CD14-positive monocyte (primary cell): ENCODE results near the gene RDH13. TPM values are rescaled to one million over a fixed set of nuclear protein-coding genes. Genes with fewer than 3 reads are reported as not detected.
A peak's percentile ranks its signal among the peaks of the same experiment; 100 is the strongest.

Experiments
- DNase-seq, 3 donors: peaks; one replicate each; pipeline ENCODE4 v3.0.0-alpha.2; 2011 to 2022
- H2AFZ ChIP-seq: 2 replicates; pipeline ENCODE4 v1.6.0; 2012; ENCODE audit warnings: mild to moderate bottlenecking, low read depth, low read length, inconsistent platforms; ENCODE audit not compliant: insufficient read depth, poor library complexity, severe bottlenecking
- H3K27ac ChIP-seq, 2 donors: 1 replicate in 1 of 2; 2 replicates in 1 of 2; pipeline ENCODE4 v1.5.1; 2012 to 2013; ENCODE audit warnings: low read length in 2 of 2, control low read depth in 1 of 2, inconsistent platforms in 1 of 2, low read depth in 1 of 2, mild to moderate bottlenecking in 1 of 2
- H3K27me3 ChIP-seq, 2 donors: one replicate each; pipeline versions ENCODE4 v1.6.0 to v1.6.1; 2011 to 2013; ENCODE audit warnings: low read length in 2 of 2; ENCODE audit not compliant: control insufficient read depth in 2 of 2, insufficient read depth in 2 of 2
- H3K36me3 ChIP-seq, 2 donors: replicated peaks in 1 of 2; 1 replicate in 1 of 2; 2 replicates in 1 of 2; pipeline versions ENCODE4 v1.5.1 to v1.6.1; 2012 to 2013; ENCODE audit warnings: low read length in 2 of 2, control low read depth in 1 of 2, inconsistent platforms in 1 of 2, mild to moderate bottlenecking in 1 of 2; ENCODE audit not compliant: insufficient read depth in 2 of 2, control insufficient read depth in 1 of 2
- H3K4me1 ChIP-seq, 2 donors: 1 replicate in 1 of 2; 2 replicates in 1 of 2; pipeline versions ENCODE4 v1.5.1 to v1.6.1; 2012 to 2013; ENCODE audit warnings: low read length in 2 of 2, control low read depth in 1 of 2, inconsistent platforms in 1 of 2, mild to moderate bottlenecking in 1 of 2, moderate library complexity in 1 of 2; ENCODE audit not compliant: insufficient read depth in 2 of 2, control insufficient read depth in 1 of 2
- H3K4me2 ChIP-seq: replicated peaks from 2 replicates; pipeline ENCODE3; 2012; ENCODE audit warnings: low read length, moderate library complexity, mild to moderate bottlenecking; ENCODE audit not compliant: poor library complexity, severe bottlenecking; ENCODE audit errors: extremely low read depth
- H3K4me3 ChIP-seq, 3 experiments: fragments of 200-600 bp in 1 of 3; sonication (generic) in 1 of 3; replicated peaks in 1 of 3; 1 replicate in 2 of 3; 2 replicates in 1 of 3; pipeline ENCODE4 v1.5.1; 2011 to 2013; ENCODE audit warnings: low read length in 3 of 3, mild to moderate bottlenecking in 3 of 3, control low read depth in 2 of 3, low read depth in 2 of 3, inconsistent platforms in 1 of 3, moderate library complexity in 1 of 3
- H3K79me2 ChIP-seq: 2 replicates; pipeline ENCODE4 v1.6.0; 2012; ENCODE audit warnings: mild to moderate bottlenecking, control low read depth, inconsistent platforms, low read length, moderate library complexity; ENCODE audit not compliant: insufficient read depth
- H3K9ac ChIP-seq: 2 replicates; pipeline ENCODE4 v1.6.0; 2017; ENCODE audit warnings: low read length, mild to moderate bottlenecking; ENCODE audit not compliant: insufficient read depth, poor library complexity, severe bottlenecking
- H3K9me3 ChIP-seq, 2 donors: replicated peaks in 1 of 2; 1 replicate in 1 of 2; 2 replicates in 1 of 2; pipeline versions ENCODE4 v1.5.1 to v1.6.1; 2012 to 2013; ENCODE audit warnings: low read length in 2 of 2, control low read depth in 1 of 2; ENCODE audit not compliant: control insufficient read depth in 1 of 2, insufficient read depth in 1 of 2
- H4K20me1 ChIP-seq: 2 replicates; pipeline ENCODE4 v1.6.0; 2012; ENCODE audit warnings: mild to moderate bottlenecking, low read length, control low read depth, moderate library complexity; ENCODE audit not compliant: insufficient read depth
- H3K27ac Mint-ChIP-seq, 7 donors: one replicate each; pipeline ENCODE4 v1.8.0; 2020; ENCODE audit warnings: mild to moderate bottlenecking in 7 of 7, mixed read lengths in 7 of 7, moderate library complexity in 6 of 7, inconsistent platforms in 2 of 7
- H3K27me3 Mint-ChIP-seq, 3 donors: one replicate each; pipeline ENCODE4 v1.8.0; 2021 to 2022; ENCODE audit warnings: low read depth in 3 of 3, mild to moderate bottlenecking in 3 of 3, mixed read lengths in 3 of 3, moderate library complexity in 3 of 3, inconsistent platforms in 1 of 3
- H3K36me3 Mint-ChIP-seq, 2 donors: one replicate each; pipeline ENCODE4 v1.8.0; 2020; ENCODE audit warnings: mixed read lengths in 2 of 2, inconsistent platforms in 1 of 2, mild to moderate bottlenecking in 1 of 2
- H3K4me1 Mint-ChIP-seq: one replicate; pipeline ENCODE4 v1.8.0; 2020; ENCODE audit warnings: mild to moderate bottlenecking, mixed read lengths
- H3K4me3 Mint-ChIP-seq, 2 donors: one replicate each; pipeline ENCODE4 v1.8.0; 2020; ENCODE audit warnings: mild to moderate bottlenecking in 2 of 2, mixed read lengths in 2 of 2, moderate library complexity in 1 of 2
- H3K9me3 Mint-ChIP-seq, 7 donors: one replicate each; pipeline ENCODE4 v1.8.0; 2020 to 2022; ENCODE audit warnings: mixed read lengths in 7 of 7, mild to moderate bottlenecking in 6 of 7, moderate library complexity in 6 of 7, inconsistent platforms in 2 of 7
- CTCF ChIP-seq: fragments of 200-600 bp; IDR thresholded peaks from one replicate; pipeline ENCODE4 v1.8.0; 2022; ENCODE audit warnings: antibody characterized with exemption, mild to moderate bottlenecking
- WGBS: methylation state at CpG from one replicate; pipeline ENCODE4 v1.1.5; 2013; ENCODE audit warnings: missing lambda C conversion rate; ENCODE audit not compliant: insufficient coverage; 5-methylcytosine and 5-hydroxymethylcytosine counted together
- intact Hi-C, 2 donors: fragments of 100-400 bp; cut with micrococcal nuclease; formaldehyde crosslinking; loops; one replicate each; pipeline versions ENCODE4 v1.15.0 to v1.15.1; 2023
- polyA plus RNA-seq, 3 donors: library from polyadenylated mRNA; depleted of rRNA in 1 of 3; unstranded in 2 of 3; stranded (reverse) in 1 of 3; fragments of 300-500 nt in 2 of 3; fragments of >200 nt in 1 of 3; fragmentation: Illumina TruSeq in 2 of 3; gene quantifications; 1 replicate in 2 of 3; 2 replicates in 1 of 3; pipeline ENCODE4 v1.2.3, GENCODE V29; 2012 to 2021

Gene RDH13
- polyA plus RNA-seq, 3 donors, result 1.6 to 4.0 (median 2.3) TPM

- no peak overlapping the region for H3K27ac ChIP-seq
- Mint-ChIP-seq H3K36me3 (peaks cover 3% of the 10 kb centered on the region in 2 donors), H3K4me3 (no peak overlapping the region), H3K27me3 (peaks cover 1 to 17% (median 10%) of the 10 kb centered on the region in 3 donors), H3K27ac (peak overlapping the region in 1 of 7 donors; percentile 52), H3K9me3 (peaks cover 0 to 4% (median 1%) of the 10 kb centered on the region in 7 donors), H3K4me1 (no peaks in the 10 kb centered on the region)
- WGBS, result 76% methylated on average over 3 of the region's 3 CpGs
- no peak overlapping the region for H3K9ac ChIP-seq
- H3K79me2 ChIP-seq, result no peaks in the 10 kb centered on the region
- no peak for DNase-seq
- intact Hi-C loops, result loop anchor here in 1 of 2 donors (10.0 kb wide), 1 partner anchor 49 kb away; no protein-coding TSS in a partner anchor
- H3K36me3 ChIP-seq, result no peaks in the 10 kb centered on the region
- H3K4me2 ChIP-seq, result no peak overlapping the region
- H3K9me3 ChIP-seq, result no peaks in the 10 kb centered on the region
- no peak for TF ChIP-seq CTCF
- no peaks in the 10 kb centered on the region for H3K4me1 ChIP-seq
- H3K27me3 ChIP-seq, result no peaks in the 10 kb centered on the region
- H2AFZ ChIP-seq, result no peak overlapping the region
- H4K20me1 ChIP-seq, result no peaks in the 10 kb centered on the region
- H3K4me3 ChIP-seq, result no peak overlapping the region
Measured at GRCh38 chr19:54995561-54995960, 67.4 kb downstream of the RDH13 start.

Other genes starting within 250 kb of the RDH13 start
- under 1 TPM in 1 of 3 donors, not detected in 2; 0.15 TPM for gene KIR3DL1, start 246.7 kb downstream of the RDH13 start, polyA plus RNA-seq
- not detected for gene KIR2DS4, start 230.5 kb downstream of the RDH13 start, polyA plus RNA-seq
- gene KIR3DL2, start 212.7 kb downstream of the RDH13 start, polyA plus RNA-seq, result under 1 TPM in 2 of 3 donors, not detected in 1; 0.04 to 0.15 TPM
- 100 to 1,000 TPM; 147 to 239 (median 173) TPM for gene FCAR, start 188.9 kb downstream of the RDH13 start, polyA plus RNA-seq
- gene NCR1, start 157.0 kb downstream of the RDH13 start, polyA plus RNA-seq, result under 1 TPM in 2 of 3 donors, not detected in 1; 0.20 to 0.43 TPM
- gene NLRP7, start 115.6 kb downstream of the RDH13 start, polyA plus RNA-seq, result not detected
- gene NLRP2, start 96.8 kb downstream of the RDH13 start, polyA plus RNA-seq, result under 1 TPM; 0.24 to 0.91 (median 0.61) TPM
- gene GP6, start 24.9 kb downstream of the RDH13 start, polyA plus RNA-seq, result 1 to 10 TPM in 1 of 3 donors, under 1 TPM in 2; 0.03 to 1.1 (median 0.14) TPM
- gene EPS8L1, start 12.7 kb upstream of the RDH13 start, polyA plus RNA-seq, result 1 to 10 TPM; 1.5 to 5.0 (median 1.8) TPM
- gene PPP1R12C, start 54.5 kb upstream of the RDH13 start, polyA plus RNA-seq, result 100 to 1,000 TPM in 1 of 3 donors, 1 to 10 TPM in 2; 2.1 to 206 (median 2.6) TPM
- gene TNNT1, start 86.1 kb upstream of the RDH13 start, polyA plus RNA-seq, result 10 to 100 TPM in 1 of 3 donors, 1 to 10 TPM in 2; 9.4 to 41.9 (median 9.8) TPM
- gene TNNI3, start 94.6 kb upstream of the RDH13 start, polyA plus RNA-seq, result 1 to 10 TPM in 1 of 3 donors, not detected in 2; 1.2 TPM
- gene DNAAF3, start 103.5 kb upstream of the RDH13 start, polyA plus RNA-seq, result under 1 TPM in 1 of 3 donors, not detected in 2; 0.19 TPM
- gene SYT5, start 117.1 kb upstream of the RDH13 start, polyA plus RNA-seq, result not detected
- gene PTPRH, start 146.4 kb upstream of the RDH13 start, polyA plus RNA-seq, result under 1 TPM in 2 of 3 donors, not detected in 1; 0.08 to 0.53 TPM
- gene TMEM86B, start 165.6 kb upstream of the RDH13 start, polyA plus RNA-seq, result 10 to 100 TPM in 1 of 3 donors, under 1 TPM in 2; 0.16 to 10.7 (median 0.38) TPM
- 10 to 100 TPM; 16.9 to 91.3 (median 22.0) TPM for gene PPP6R1, start 195.9 kb upstream of the RDH13 start, polyA plus RNA-seq
- gene HSPBP1, start 217.0 kb upstream of the RDH13 start, polyA plus RNA-seq, result 10 to 100 TPM; 12.3 to 17.0 (median 15.3) TPM
- not detected for gene BRSK1, start 220.8 kb upstream of the RDH13 start, polyA plus RNA-seq